GM19324 (cell line): ENCODE measurements around the gene ZNF45.
"Not testable (repeated sequence)": the region's sequence is repeated elsewhere in the genome, so short reads cannot be mapped to it uniquely, and the experiment has no call there.

Experiments
- ATAC-seq: cut with Tn5 transposase; IDR thresholded peaks from one replicate; pipeline ENCODE4 v1.9.1; 2021; ENCODE audit warnings: mild to moderate bottlenecking, moderate library complexity; ENCODE audit not compliant: unreplicated experiment, low FRiP score

ZNF45 gene

GRCh38 chr19:43914051-43914450 is 21.0 kb downstream of the ZNF45 start:
- no peak for ATAC-seq

GRCh38 chr19:43913383-43913782 is 21.7 kb downstream of the ZNF45 start:
- no peak for ATAC-seq

DNA sequence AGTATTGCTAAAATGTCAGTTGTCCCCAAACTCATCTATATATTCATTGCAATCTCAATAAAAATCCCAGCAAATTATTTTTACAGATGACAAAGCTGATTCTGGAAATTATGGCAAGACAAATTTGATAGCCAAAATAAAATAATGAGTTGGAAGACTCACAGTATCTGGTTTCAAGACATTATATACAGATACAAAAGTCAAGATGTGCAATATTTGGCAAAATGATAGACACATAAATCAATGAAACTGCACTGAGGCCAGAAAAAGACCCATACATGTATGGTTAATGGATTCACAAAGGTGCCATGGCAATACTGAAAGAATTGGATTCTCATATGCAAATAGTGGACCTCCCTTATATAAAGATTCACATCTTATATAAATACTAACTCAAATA is 24.2 kb downstream of the ZNF45 start:
- ATAC-seq, result no peak

- no peak for ATAC-seq
These were observed 26.4 kb downstream of the ZNF45 start for GRCh38 chr19:43908659-43909058.

GRCh38 chr19:43906774-43907173 is 28.3 kb downstream of the ZNF45 start:
- no peak for ATAC-seq

- ATAC-seq, result no peak
These were observed 29.2 kb downstream of the ZNF45 start for GRCh38 chr19:43905897-43906296.

DNA sequence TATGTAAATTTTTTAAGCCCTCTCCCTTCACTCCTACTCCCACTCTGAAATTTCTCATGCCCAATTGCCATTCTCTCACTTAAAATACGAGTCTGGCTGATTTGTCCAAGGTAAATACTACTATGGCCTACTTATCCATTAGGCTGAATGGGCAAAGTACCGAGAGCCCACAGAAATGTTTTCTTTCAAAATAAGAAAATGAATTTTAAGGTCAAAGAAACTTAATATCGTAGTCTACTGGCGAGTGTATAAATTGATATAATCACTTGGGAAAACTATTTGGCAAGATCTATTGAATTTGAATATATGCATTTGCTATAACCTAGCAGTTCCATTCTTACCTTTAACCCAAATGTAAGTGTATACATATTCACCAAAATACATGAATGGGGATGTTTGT is 32.7 kb downstream of the ZNF45 start:
- ATAC-seq, result no peak

DNA sequence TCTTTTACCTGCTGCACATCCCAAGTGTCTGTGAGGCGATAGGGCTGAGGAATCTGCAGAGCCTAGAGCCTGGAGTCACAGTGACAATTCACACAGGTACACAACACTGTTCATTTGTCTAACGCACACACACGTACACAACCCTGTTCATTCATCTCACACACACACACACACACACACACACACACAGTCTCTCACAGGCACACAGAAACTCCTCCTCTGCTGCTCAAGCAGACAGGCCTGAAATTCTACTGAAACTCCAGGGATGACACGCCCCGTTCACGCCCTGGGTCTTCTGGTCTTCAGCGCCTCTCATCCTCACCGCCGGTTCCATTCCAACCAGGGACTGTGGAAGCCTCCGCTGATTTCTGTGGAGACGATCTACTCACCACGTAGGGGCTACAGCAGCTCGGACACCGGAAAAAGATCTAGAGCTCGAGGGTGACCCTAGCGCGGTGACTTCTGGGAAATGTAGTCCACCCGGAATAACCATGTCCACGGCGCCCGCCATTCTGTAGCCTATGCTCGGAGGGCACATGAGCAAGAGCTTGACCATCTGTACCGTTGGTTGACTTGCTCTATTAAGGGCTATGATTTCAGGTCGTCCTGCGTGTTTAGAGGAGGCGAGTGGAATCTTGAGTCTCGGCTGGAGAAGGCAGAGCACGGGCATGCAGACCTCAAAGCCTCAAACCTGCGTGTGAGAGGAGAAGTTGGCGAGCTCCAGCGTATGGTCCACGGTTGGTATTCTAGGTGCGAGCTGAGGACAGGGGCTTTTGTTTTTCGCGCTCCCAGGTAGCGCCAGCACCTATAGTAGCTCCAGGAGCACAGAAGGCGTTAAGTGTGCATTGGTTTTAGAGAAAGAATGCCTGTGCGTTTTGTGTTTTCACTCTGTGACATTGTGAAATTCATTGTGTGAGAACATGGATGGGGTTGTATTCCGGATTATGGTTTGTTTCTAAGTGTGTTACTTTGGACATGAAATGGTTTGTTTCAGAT is 33.4 kb downstream of the ZNF45 start:
- ATAC-seq, result no peak

DNA sequence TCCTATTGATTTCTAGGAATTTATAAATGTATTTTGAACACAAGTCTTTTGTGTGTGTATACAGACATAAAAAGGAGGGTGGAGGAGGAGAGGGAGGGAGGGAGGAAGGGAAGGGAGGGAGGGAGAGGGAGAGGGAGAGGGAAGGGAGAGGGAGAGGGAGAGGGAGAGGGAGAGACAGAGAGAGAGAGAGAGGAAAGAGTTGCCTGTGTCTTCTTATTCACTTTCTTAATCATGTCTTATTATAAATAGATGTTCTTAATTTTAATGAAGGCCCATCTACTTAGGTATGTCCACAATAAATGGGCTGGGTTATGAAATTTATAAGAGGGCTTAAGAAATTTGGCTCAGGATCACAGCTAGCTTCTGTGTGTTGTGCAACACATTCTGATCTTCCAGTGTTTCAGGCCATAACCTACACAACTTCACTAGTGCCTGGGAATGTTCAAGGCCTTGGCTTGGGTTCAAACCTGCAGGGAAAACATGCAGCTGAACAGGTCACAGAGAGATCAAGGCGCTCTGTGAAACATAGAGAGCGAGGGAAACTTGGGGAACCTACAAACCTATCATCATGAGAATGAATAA is 39.3 kb downstream of the ZNF45 start:
- ATAC-seq, result no peak

DNA sequence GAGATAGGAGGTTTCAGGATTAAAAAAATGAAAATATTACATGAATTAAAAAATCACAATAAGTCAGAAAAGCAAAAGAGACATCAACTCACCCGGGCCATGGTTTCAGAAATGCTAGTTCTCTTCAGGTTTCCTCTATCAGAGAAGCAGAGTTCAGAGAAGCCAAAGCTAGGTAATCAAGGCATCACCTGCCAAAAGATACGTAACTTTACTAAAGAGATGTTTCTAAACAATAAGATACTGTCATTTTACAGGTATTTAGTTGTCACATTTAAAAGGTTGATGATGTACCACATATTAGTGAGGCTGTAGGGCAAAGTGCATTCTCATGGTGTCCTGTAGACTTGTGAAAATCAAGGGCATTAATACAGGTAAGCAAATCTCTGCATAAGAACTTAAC is 51.2 kb downstream of the ZNF45 start, which contains the start of gene ZNF404:
Gene ZNF404 (minus strand): TSS at position 101 of the 400 bp plus-strand sequence.
- no peak for ATAC-seq

- ATAC-seq, result no peak
These were observed 54.6 kb downstream of the ZNF45 start for GRCh38 chr19:43880483-43880882.

GRCh38 chr19:43872547-43873336 is 62.3 kb downstream of the ZNF45 start:
- no peak for ATAC-seq

- not testable (repeated sequence) for ATAC-seq
These were observed 68.2 kb downstream of the ZNF45 start for GRCh38 chr19:43866923-43867322.
